Activated naive CD4-positive, alpha-beta T cell treated with Interleukin-2 at 50 U/mL for 16 hours (primary cell): ENCODE measurements around the gene CAMK2A.

Experiments
- DNase-seq: peaks from one replicate; pipeline ENCODE4 v3.0.0-alpha.2; 2020

Gene CAMK2A

DNA sequence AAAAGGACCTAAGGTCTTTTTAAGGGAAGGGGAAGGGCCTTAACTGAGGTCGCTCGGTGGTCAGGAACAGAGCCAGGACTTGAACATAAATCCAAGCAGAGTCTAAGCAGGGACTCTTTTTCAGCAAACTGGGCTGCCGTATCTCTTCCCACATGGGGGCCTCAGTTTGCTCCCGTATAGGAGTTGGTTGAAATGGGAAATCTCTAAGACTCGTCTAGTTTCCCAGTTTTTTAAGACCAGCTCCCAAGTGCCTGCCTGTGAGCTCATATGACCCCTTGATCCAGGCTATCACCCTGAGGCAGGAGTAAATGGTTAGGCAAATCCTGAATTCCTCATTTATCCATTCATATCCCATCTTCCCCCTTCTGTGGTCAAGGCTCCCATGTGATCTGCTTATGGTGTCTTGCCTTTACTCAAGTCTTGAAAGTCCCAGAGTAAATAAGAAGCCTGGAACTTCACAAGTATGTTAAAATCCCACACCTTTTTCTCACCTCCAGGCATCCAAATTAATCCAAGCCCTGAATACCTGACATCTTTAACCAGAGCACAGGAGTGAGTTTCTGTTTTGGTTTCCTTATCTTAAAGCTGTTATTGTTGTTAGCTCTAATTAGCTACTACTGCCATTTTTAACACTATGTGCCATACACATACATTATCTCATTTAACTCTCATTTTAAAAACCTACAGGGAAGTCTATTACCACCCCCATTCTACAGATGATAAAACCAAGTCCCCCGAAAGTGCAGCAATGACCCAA lies 10.2 kb upstream of the CAMK2A start:
- DNase-seq, result no peak

DNA sequence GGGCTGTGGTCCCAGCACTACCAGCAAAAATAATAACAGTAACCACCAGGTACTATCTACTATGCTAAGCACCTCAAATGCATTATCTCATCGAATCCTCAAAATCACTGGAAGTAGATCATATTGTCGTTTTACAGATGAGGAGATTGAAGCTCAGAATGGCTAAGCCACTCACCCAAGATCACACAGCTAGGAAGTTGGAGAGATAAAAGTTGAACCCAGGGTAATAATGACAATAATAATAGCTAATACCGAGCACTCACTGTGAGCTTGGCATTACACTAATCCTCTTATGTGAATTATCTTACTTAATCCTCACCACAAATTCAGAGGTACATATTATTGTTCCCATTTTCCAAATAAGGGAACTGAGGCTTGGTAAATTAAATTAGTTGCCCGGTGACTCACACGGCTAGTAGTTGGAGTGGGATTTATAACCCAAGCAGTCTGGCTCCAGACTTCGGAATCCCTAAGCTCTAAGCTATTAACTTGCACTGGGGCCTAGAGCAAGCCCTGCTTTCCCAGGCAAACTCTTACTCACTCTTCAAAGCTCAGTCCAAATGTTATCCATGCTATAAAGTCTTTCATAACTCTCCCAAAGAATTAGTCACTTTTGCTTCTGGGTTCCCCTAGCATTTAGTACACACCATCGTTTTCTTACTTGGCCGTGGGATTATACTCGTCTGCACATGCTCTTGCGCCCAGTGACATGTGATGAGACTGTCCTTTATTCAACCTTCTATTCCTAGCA lies 9.3 kb upstream of the CAMK2A start:
- DNase-seq, result no peak

DNA sequence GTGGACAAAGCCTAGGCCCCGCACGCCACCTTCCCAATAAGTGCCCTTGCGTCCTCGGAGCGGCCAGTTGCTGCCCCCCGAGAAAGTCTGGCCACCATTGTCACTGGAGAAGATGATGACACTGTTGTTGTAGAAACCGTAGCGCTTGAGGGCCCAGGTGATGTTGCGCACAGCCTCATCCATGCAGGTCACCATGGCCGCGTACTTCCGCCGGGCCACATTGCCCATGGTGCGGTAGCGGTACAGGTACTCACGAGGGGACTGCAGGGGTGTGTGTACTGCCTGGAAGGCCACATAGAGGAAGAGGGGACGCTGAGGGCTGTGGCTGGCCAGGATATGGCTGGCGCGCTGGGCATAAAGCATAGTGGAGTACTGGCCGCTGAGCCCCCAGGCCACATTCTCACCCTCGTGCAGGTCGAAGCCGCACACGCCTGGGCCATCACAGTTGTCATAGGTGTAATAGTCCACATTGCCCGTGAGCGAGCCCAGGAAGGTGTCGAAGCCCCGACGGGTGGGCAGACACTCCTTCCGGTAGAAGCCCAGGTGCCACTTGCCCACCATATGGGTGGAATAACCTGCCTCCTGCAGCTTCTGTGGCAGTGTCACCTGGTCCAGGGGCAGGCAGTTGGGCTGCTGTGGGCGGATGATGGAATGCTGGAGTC lies 8.5 kb upstream of the CAMK2A start:
- DNase-seq, result no peak

DNA sequence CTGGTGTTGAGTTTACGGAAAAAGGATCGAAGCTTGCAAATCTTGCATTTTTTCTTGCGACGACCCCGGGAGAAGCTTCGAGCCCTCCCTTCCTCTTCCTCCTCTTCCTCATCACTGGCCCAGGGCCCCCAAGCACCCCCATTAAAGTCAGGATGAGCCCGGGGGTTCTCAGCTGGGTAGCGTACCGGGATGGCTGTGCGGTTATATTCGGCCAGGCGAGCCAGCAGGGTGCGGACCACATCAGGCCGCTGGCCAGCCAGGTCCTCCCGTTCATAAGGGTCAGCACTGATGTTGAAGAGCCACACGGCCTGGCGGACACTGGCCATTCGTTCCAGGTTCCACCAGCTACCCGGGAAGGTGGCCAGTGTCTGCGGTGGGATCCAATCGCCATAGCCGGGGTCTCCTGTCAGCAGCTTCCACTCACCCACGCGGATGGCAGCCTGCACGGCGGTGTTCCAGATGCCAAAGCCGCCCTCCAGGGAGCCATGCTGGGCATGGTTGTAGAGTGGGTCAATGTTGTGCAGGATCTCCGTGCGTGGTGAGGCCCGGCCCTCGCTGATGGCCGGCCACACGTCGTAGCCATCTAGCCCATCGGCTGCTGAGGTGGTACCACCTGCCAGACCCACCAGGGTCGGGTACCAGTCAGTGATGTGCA lies 7.8 kb upstream of the CAMK2A start:
- DNase-seq, result no peak

DNA sequence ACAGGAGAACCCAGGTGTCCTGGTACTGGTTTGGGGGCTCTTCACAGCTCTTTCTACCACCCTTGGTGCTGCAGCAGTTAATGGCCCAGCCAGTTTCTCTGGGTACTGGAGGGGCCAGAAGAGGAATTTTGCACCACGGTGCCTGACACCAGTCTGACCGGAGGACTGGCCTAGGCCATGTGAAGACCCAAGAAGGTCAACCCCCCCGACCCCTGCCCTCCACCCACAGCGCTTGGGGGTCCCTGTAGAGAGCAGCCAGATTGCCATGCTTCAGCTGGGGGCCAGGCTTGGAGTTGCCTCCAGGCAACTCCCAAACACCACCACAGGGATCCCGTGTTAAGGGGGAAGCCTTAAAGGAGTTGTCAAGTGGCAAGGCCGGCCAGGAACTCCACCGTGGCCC lies 6.9 kb upstream of the CAMK2A start:
- DNase-seq, result no peak

DNA sequence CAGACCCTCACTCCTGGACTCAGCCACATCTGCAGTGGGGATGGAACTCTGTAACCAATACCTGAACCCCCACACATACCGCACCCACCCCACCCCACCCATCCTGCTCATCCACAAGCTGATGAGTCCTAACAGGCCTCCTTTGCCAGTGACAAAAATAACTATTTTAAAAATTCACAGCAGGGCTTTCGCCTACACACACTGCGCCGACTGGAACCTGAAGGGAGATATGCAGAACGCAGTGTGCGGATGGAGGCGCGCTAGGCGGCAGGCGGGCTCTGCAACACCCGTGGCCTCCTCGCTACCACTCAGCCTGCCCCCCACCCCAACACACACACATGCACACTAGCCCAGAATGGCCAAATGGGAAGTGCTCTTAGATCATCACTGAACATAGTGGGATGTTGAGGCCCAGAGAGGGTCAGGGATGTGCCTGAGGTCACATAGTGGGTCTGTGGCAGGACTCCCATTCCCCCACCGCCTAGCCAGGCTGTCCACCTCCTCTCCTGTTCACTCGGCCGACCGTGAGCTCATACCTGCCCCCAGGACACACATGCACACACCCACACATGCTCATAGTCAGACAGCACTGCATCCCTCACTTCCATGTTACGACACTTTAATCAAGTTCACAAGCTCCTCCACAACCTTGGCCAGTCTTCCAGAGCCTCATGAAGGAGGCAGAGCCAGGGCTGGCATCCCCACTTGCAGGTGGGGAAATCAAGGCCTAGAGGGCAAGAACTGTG lies 6.3 kb upstream of the CAMK2A start:
- no peak for DNase-seq

DNA sequence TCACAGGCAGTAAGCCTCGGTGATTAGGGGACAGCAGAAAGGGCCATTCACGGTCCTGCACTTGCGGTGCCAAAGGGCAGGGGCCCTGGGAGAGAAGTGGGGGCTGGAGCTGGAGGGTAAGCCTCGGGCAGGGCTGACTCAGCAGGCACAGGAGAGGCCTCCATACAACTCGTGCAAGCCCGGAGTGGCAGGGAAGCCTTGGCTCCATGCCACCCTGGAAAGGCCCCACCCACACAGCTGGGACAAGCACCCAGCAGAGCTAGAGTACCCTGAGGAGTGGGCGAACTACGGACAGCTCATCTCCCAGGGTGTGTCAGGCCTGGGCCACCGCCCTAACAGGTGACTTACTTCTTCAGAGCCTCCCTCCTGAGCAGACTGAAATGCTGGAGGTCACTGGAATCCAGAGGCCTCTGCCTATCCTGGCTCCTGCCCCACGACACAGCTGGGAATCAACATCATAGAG lies 5.6 kb upstream of the CAMK2A start:
- no peak for DNase-seq

DNA sequence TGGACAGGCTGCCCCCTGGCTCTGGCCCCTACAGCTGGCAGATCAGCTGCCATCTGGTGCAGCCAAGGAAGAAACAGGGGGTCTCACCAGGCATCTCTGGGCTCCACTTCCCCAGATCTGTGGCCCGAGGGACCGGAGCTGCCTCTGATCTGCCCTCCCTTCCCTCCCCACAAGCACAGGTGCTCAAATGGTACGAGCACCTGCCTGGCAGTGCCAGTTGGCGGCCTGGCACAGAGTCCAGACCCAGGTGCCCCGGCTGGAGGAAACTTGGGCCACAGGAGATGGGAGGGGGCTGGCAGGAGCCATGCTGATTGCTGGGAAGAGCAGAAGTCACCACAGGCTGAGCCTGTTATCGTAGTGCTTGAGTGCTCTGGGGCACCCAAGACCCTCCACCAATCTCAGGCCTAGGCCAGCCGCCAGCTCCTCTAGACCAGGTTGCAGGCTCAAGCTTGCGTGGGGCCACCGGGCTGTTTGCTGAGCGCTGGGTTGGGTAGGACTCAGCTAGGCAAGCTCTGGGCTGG lies 5.0 kb upstream of the CAMK2A start:
- no peak for DNase-seq

DNA sequence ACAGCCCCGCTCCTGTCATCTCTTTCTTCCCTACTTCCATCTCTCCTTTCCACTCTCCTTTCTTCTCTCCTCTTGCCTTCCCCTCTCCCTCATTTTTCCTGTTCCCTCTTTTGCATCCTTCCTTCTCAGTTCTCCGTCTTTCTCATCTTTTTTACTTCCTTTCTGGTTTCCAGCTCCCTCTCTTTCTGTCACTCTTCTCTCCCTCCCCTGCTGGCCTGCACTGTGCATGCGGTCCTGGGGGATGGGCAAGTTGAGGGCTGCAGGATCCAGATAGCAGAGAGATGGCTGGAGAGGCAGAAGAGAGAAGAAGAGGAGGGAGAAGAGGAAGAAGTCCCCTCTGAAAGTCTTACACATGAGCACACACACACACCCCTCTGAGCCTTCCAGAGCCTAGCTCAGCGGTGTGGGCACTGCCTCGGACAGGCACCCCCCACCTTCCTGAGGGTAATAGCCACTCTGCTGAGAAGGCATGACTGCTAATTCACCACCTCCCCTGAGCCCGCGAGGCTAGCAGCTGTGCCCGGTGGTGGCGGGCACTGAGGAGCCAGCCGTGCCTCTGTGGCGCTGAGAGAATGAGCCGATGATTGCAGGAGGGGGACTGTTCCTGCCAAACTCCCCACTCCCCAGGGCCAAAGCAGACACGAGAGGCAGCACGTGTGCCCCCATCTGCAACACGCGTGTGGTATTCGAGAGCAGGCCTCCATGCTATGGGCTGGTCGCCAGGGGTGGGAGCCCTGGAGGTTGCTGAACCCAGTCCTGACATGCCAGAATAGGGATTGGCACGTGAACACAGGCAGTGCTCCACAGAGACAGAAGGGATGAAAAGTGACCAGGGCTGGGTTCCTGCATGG lies 3.7 kb upstream of the CAMK2A start:
- no peak for DNase-seq

DNA sequence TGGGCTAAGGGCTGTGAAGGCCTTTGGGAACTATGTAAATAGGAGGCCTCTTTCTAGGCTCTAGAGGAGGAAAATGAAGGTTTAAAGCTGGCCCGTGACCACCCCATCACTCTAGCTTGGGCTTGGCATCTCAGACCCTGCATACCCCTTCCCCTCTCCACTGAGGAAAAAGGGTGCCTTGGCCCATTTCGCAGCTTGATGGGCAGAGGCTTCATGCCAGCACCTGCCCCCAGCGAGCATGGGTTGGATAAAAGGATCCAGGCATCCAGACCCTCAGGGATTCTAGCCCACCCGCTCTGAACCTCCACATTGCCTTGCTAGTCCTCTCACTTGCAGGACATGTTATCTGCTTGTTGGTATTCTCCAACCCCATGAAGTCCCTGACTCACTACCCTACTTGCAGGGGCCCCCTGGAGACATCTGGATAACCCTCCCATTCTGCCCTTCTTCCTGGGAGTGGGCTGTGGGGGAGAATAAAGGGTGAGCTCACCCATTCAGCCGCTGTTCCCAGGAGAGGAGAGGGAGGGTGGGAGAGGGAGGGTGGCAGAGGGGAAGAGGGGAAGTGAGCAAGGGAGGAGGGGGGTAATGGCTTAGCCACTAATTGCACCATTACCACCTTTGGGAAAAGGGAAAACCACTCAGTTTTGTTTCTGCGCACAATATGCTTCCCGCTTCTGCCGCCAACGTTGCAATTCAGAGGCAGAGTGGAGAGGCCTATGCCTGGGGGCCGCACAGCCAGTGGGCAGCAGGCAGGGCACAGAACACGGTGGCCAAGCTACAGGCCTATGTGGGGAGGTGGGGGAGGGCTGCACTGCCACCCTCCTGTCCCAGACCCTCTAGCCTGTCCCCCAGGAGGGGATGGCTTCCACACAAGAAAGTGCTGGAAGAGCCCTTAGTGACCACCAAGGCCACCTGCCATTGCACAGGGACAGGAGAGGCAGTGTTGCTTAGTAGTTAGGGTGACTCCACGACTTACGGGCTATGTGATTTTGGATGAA lies 2.1 kb upstream of the CAMK2A start:
- no peak for DNase-seq

DNA sequence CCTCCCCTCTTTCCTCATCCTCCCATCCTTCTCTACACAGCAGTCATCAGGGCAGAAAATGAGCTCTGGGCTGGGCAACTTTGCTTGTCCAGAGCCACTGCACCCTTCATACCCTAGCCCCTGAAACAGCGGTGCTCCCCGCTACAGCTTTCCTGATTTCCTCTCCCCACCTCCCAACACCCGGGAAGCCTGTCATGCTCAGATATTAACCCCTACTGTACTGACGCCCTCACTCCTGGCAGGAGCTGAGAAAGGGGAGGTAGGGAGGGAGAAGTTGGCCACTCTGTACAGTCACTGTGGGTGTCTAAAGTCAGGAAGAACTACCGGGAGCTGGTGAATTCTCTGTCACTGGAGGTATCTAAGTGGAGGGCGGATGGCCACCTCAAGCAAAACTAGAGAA lies 782 bp downstream of the CAMK2A start:
- no peak for DNase-seq

DNA sequence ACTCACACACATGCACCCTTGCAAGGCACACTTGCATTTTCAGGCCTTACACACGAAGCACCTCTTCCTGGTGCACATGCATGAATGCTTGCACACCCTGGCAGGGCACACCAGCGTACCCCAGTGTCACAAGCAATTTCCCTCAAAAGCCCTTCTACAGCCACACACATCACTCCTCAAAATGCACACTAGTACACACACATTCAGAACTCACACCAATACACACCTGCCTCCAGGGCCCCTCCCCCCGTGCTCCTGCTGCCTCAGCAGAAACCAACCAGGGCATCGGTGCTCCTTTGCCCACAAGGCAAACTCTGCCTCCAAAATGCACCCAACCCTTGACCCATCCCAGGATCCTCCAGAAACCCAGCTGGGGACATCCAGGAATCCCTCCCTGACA lies 1.2 kb downstream of the CAMK2A start:
- DNase-seq, result no peak

DNA sequence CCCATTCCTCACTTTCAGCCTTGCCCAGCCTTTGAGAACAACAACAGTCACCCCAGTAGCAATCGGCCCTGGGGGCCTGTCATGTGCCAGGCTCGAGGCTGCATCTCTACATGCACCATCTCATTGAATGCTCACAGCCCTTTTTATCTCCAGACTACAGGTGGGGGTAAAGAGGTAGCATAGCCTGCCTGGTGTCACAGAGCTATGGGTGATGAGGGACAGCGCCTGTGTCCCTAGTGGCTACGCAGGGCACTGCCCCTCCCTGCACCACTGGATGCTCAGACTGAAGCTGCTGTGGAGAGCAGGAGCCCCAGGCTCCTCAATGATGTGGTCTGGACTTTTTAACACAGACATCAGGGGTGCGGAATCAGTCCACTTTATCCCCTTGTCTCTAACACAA lies 2.8 kb downstream of the CAMK2A start:
- no peak for DNase-seq

DNA sequence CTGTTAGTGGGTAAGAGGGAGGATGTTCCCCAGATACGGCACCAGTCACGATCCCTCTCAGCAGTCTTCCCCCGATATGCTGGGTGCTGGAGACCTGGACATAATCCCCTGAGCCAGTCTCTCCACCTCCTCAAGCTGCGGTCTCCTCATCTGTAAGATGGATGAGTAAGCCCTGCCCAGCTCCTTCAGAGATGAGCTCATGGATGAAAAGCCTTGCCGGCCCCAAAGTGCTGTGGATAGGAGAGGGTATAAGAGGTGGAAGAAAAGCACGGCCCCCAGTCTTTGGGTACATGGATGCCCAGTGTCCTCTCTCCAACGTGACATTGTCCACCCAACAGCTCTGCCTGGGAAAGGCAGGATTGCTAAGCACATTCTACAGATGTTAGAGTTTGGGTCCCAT lies 4.5 kb downstream of the CAMK2A start:
- no peak for DNase-seq

DNA sequence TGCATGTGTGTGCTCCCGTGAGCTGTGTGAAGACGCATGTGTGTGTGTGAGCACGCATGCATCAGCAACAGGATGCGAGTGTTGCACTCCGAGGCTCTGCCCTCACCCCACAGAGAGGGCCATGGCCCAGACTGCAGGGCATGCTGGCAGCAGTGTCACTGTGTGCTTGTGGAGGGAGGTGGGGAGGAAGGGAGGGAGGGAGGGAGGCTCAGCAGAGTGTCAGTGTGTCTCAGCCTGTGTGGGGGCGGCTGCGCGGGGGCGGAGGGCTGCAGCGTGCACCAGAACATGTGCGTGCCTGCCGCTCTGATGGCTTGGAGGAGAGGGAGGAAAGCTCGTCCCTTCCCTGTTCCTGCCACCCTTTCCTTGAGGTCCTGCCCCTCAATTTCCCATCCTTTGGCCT lies 5.3 kb downstream of the CAMK2A start:
- DNase-seq, result no peak

DNA sequence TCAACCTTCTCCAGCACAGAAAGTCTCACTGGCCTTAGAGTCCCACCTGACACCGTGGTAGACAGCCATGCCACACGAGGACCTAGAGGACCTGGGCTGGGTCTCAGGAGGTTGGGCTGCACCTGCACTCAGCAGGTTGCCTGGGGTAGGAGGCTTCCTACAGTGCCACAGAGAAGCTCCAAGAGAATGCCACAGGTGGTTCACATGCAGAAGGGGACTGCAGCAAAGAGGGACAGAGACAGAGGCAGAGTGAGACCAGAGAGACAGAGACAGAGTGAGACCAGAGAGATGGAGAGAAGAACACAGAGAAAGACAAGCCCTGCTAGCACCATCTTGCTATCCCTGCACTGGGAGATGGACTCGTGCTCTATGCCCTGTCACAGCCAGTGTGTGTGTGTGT lies 5.7 kb downstream of the CAMK2A start:
- no peak for DNase-seq

DNA sequence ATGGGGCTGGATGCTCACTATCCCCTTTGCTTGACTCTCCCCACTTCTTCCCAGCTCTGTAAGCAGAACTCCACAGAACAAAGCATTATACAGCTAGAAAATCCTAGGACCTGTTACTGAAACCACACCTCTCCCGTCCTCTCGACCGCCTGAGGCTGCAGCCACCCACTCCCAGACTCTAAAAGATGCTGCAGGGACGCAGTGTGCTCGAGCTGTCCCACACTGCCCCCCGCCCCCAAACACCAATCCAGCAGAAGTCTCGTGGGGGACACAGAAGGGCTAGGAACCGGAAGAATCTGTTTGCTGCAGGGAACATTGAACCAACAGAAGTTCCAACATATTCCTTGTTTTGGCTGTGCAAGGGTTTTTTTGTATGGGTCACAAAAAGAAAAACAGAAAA lies 7.6 kb downstream of the CAMK2A start:
- no peak for DNase-seq

DNA sequence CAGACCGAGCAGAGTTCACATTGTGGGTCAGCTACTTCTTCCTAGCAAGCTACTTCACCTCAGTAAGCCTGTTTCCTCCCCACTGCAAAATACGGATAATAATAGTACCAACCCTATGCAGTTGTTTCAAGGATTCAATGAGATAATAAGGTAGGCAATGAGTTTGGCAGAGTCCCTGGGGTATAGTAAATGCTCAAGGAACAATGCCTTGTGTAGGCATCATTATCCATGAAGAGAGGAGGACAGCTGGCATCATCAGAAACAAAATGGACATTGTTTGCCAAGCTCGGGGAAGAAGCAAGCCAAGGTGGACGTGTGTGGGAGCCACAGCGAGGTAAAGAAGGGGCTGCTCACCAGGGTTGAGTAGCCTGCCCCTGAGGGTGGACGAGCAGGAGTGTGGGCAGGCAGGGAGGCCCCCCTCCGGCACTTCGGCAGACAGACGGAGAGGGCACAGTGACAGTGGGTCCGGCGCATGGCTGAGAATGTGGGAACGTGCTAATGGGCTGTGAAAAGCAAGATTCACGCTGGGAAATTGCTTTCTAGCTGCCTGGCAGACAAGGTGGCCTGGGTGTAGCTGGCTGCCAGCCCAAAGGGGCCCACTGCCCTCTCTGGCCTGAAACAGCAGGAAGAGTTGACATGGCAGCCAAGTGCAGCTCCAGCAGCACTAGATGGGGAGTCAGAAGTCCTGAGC lies 10.1 kb downstream of the CAMK2A start:
- DNase-seq, result no peak

DNA sequence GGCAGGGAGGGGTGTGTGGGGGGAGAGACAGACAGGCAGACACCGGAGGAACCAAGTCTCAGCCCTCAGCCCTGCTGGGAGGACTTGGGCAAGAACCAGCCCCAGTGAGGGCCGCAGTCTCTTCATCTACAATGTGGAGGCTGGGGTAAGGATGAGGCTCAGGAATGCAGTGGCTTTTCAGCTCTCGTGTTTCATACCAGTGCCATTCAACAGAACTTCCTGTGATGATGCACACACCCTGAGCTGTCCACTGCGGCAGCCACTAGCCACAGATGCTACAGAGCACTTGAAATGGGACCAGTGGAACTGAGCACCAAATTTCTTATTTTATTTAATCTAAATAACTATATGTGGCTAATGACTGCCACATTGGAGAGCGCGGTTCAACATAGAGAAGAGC lies 10.7 kb downstream of the CAMK2A start:
- DNase-seq, result no peak
